Measurements from ENCODE around the gene ATP2C2.
A peak's percentile ranks its signal among the peaks of the same experiment; 100 is the strongest.

Gene ATP2C2, protein sequence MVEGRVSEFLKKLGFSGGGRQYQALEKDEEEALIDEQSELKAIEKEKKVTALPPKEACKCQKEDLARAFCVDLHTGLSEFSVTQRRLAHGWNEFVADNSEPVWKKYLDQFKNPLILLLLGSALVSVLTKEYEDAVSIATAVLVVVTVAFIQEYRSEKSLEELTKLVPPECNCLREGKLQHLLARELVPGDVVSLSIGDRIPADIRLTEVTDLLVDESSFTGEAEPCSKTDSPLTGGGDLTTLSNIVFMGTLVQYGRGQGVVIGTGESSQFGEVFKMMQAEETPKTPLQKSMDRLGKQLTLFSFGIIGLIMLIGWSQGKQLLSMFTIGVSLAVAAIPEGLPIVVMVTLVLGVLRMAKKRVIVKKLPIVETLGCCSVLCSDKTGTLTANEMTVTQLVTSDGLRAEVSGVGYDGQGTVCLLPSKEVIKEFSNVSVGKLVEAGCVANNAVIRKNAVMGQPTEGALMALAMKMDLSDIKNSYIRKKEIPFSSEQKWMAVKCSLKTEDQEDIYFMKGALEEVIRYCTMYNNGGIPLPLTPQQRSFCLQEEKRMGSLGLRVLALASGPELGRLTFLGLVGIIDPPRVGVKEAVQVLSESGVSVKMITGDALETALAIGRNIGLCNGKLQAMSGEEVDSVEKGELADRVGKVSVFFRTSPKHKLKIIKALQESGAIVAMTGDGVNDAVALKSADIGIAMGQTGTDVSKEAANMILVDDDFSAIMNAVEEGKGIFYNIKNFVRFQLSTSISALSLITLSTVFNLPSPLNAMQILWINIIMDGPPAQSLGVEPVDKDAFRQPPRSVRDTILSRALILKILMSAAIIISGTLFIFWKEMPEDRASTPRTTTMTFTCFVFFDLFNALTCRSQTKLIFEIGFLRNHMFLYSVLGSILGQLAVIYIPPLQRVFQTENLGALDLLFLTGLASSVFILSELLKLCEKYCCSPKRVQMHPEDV

DNA sequence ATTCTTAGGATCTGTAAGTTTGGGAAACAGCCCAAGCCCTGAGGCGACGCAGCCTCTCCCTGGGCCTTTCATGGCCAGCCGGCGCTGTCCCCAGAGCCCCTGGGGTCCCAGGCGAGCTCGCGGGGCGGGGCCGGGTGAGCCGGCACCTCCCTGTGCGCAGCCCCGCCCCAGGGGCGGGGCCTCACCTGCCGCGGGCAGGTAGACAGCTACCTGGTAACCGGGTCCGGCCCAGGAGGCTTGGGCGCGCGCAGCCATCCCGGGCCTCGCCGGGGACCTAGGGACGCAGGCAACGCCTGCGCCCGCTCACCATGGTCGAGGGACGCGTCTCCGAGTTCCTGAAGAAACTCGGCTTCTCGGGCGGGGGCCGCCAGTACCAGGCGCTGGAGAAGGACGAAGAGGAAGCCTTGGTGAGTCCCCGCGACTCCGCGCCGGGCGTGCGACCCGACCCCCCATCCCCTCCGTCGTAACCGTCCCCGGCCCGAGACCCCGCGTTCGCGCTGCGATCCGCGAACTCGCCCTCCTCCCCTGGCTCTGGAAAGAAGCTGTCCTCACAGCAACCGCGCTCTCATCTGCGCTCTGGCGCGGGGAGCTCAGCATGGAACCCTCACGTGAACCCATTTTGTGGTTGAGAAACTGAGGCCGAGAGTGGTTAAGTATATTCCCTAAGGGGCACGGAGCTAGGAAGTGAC, at the start of gene ATP2C2:
Gene ATP2C2, plus strand, starts transcription at position 231 of the 689 bp plus-strand sequence. Its CDS starts 78 bp downstream, at position 309.
- no peak for DNase-seq (ENCODE audit: low read depth, low spot score)
- Histone ChIP-seq H3K4me3 (ENCODE audit: insufficient read length, low read depth) (peak within 1 kb of the TSS; percentile 38), H3K9ac (ENCODE audit: insufficient read length, low read depth) (peak within 1 kb of the TSS; percentile 58)

DNA sequence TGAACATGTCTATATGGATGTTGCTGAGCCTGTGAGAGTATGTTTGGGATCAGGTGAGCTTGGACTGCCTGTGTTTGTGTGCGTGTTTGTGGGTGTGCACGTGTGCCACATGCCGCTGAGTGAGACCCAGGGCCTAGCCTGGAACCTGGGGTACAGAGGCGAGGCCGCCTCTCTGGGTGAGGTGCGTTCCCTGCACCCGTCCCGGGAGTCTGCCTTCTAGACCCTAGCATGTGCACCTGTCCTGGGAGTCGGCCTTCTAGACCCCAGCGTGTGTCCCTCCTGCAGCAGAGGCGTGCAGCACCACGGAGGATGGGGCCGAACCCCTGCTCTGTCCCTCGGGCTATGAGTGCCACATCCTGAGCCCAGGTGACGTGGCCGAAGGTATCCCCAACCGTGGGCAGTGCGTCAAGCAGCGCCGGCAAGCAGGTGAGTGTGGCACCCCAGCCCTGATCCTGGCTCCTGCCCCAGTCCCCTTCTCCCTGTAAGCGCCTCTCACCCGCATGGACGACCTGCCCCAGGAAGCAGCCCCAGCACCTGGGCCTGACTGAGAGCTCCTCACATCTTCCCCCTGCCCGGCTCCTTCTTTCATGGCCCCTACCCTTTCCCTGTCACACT, 49.1 kb upstream of the ATP2C2 start:
- Histone ChIP-seq H3K27me3 (ENCODE audit: insufficient read depth, insufficient read length) (no peaks in the 10 kb centered on the region), H3K36me3 (ENCODE audit: insufficient read depth, insufficient read length, low read length) (no peaks in the 10 kb centered on the region), H3K9me3 (ENCODE audit: insufficient read depth, low read length) (peaks cover 11% of the 10 kb centered on the region; the same call in 1 of the 2 replicates), H3K4me1 (ENCODE audit: insufficient read depth, insufficient read length) (no peaks in the 10 kb centered on the region), H3K9ac (ENCODE audit: insufficient read length, low read depth) (no peak overlapping the region), H3K4me3 (ENCODE audit: insufficient read length, low read depth) (no peak overlapping the region)
- no peak for DNase-seq (ENCODE audit: low read depth, low spot score)
- no peak for TF ChIP-seq YY1 (IDR thresholded peaks at IDR 0.05; ENCODE audit: insufficient read depth, insufficient read length)
- TF ChIP-seq SUZ12 (IDR thresholded peaks at IDR 0.05; ENCODE audit: extremely low read depth, insufficient read depth, insufficient read length) = no peak
- TF ChIP-seq ZNF274 (IDR thresholded peaks at IDR 0.05; ENCODE audit: low read depth, low read length) = no peak

More for the DNA sequence above, at the start of gene ATP2C2:
- H3K4me1 ChIP-seq (ENCODE audit: insufficient read depth, insufficient read length) = peaks cover 8% of the 10 kb centered on the region
- no peaks in the 10 kb centered on the region for H3K9me3 ChIP-seq (ENCODE audit: insufficient read depth, low read length)
- H3K36me3 ChIP-seq (ENCODE audit: insufficient read depth, insufficient read length, low read length) = no peaks in the 10 kb centered on the region
- TF ChIP-seq YY1 (IDR thresholded peaks at IDR 0.05; ENCODE audit: insufficient read depth, insufficient read length) (no peak), SUZ12 (IDR thresholded peaks at IDR 0.05; ENCODE audit: extremely low read depth, insufficient read depth, insufficient read length) (no peak)
- H3K27me3 ChIP-seq (ENCODE audit: insufficient read depth, insufficient read length) = peaks cover 53% of the 10 kb centered on the region

DNA sequence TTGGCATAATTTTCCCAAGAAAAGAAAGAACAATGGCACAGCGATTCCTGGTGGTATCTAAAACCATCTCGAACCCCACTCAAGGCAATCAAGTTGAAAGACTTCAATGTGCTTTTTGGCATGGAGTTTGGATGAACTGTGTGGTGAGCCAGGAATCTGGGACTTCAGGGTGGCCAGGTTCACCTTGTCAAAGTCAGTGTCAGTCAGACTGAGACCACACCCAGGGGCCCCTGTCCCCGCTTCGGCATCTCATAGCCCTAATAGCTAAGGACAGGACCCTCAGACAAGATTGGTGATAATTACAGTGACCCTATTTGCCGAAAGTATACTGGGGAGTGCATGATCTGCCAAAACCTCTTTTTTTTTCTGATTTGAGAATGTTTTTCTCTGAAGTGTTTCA, 47.8 kb upstream of the ATP2C2 start:
- Histone ChIP-seq H3K9ac (ENCODE audit: insufficient read length, low read depth) (no peak overlapping the region), H3K4me1 (ENCODE audit: insufficient read depth, insufficient read length) (no peaks in the 10 kb centered on the region), H3K4me3 (ENCODE audit: insufficient read length, low read depth) (no peak overlapping the region), H3K27me3 (ENCODE audit: insufficient read depth, insufficient read length) (no peaks in the 10 kb centered on the region), H3K36me3 (ENCODE audit: insufficient read depth, insufficient read length, low read length) (no peaks in the 10 kb centered on the region), H3K9me3 (ENCODE audit: insufficient read depth, low read length) (peaks cover 11% of the 10 kb centered on the region; the same call in 1 of the 2 replicates)
- no peak for TF ChIP-seq SUZ12 (IDR thresholded peaks at IDR 0.05; ENCODE audit: extremely low read depth, insufficient read depth, insufficient read length)
- TF ChIP-seq YY1 (IDR thresholded peaks at IDR 0.05; ENCODE audit: insufficient read depth, insufficient read length) = no peak
- no peak for TF ChIP-seq ZNF274 (IDR thresholded peaks at IDR 0.05; ENCODE audit: low read depth, low read length)
- DNase-seq (ENCODE audit: low read depth, low spot score) = no peak

DNA sequence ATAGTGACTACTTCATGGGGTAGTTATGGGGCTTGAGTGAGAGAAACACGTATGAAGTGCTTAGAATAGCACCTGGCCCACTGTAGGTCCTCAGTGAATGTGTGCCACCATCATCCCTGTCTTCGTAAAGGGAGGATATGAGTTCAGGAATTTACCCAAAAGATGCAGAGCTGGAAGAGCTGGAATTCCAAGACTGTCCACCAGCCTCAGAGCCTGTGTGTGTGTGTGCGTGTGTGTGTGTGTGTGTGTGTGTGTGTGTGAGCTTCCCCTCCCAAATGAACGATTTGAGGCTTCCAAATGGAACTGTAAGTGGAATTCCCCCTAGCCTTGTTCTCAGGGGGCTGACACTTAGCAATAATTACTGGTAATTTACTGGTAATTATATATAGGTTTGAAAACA, 46.4 kb upstream of the ATP2C2 start:
- TF ChIP-seq SUZ12 (IDR thresholded peaks at IDR 0.05; ENCODE audit: extremely low read depth, insufficient read depth, insufficient read length) = no peak
- TF ChIP-seq YY1 (IDR thresholded peaks at IDR 0.05; ENCODE audit: insufficient read depth, insufficient read length) = no peak
- no peak for TF ChIP-seq ZNF274 (IDR thresholded peaks at IDR 0.05; ENCODE audit: low read depth, low read length)
- H3K9ac ChIP-seq (ENCODE audit: insufficient read length, low read depth) = no peak overlapping the region
- no peaks in the 10 kb centered on the region for H3K4me1 ChIP-seq (ENCODE audit: insufficient read depth, insufficient read length)

DNA sequence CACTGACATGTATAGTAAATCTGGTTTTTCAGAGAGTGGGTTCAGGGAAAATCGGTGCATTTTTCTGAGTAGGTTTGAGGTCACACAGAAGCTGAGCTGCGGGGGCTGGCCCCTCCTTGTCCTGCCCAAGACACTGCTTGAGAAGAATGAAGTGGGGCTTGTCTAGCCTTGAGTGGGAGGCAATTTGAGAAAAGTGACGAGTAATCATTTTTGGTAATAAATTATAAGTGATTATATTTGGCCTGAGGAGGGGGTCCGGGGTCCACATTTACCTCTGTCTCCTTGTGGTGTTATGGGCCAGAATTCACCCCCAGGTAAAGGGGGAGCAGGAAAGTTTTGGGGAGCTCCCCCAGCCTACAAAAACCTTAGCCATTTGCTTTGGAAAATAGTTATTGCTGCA, 45.6 kb upstream of the ATP2C2 start:
- Histone ChIP-seq H3K36me3 (ENCODE audit: insufficient read depth, insufficient read length, low read length) (no peaks in the 10 kb centered on the region), H3K9me3 (ENCODE audit: insufficient read depth, low read length) (peaks cover 6% of the 10 kb centered on the region; the same call in 1 of the 2 replicates), H3K27me3 (ENCODE audit: insufficient read depth, insufficient read length) (no peaks in the 10 kb centered on the region), H3K4me3 (ENCODE audit: insufficient read length, low read depth) (no peak overlapping the region), H3K4me1 (ENCODE audit: insufficient read depth, insufficient read length) (no peaks in the 10 kb centered on the region), H3K9ac (ENCODE audit: insufficient read length, low read depth) (no peak overlapping the region)
- TF ChIP-seq YY1 (IDR thresholded peaks at IDR 0.05; ENCODE audit: insufficient read depth, insufficient read length) (no peak), ZNF274 (IDR thresholded peaks at IDR 0.05; ENCODE audit: low read depth, low read length) (no peak), SUZ12 (IDR thresholded peaks at IDR 0.05; ENCODE audit: extremely low read depth, insufficient read depth, insufficient read length) (no peak)
- no peak for DNase-seq (ENCODE audit: low read depth, low spot score)

More for the DNA sequence above, 46.4 kb upstream of the ATP2C2 start:
- DNase-seq (ENCODE audit: low read depth, low spot score) = no peak
- Histone ChIP-seq H3K27me3 (ENCODE audit: insufficient read depth, insufficient read length) (no peaks in the 10 kb centered on the region), H3K4me3 (ENCODE audit: insufficient read length, low read depth) (no peak overlapping the region), H3K36me3 (ENCODE audit: insufficient read depth, insufficient read length, low read length) (no peaks in the 10 kb centered on the region), H3K9me3 (ENCODE audit: insufficient read depth, low read length) (peaks cover 11% of the 10 kb centered on the region; the same call in 1 of the 2 replicates)

DNA sequence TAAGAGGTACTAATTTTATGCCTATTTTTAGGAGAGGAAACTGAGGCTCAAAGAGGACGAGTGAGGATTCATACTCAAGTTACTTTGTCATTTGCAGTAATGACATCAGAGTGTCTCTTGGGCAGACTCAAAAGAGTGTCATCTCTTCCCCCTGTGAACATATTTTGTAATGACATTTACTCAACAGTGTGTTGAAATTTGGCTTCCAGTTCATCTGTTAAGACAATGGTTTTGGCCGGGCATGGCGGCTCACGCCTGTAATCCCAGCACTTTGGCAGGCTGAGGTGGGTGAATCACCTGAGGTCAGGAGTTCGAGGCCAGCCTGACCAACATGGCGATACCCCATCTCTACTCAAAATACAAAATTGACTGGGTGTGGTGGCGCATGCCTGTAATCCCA, 44.7 kb upstream of the ATP2C2 start:
- no peaks in the 10 kb centered on the region for H3K9me3 ChIP-seq (ENCODE audit: insufficient read depth, low read length)
- no peak overlapping the region for H3K9ac ChIP-seq (ENCODE audit: insufficient read length, low read depth)
- no peak for DNase-seq (ENCODE audit: low read depth, low spot score)
- H3K27me3 ChIP-seq (ENCODE audit: insufficient read depth, insufficient read length) = no peaks in the 10 kb centered on the region
- H3K4me1 ChIP-seq (ENCODE audit: insufficient read depth, insufficient read length) = no peaks in the 10 kb centered on the region
- TF ChIP-seq YY1 (IDR thresholded peaks at IDR 0.05; ENCODE audit: insufficient read depth, insufficient read length) (no peak), ZNF274 (IDR thresholded peaks at IDR 0.05; ENCODE audit: low read depth, low read length) (no peak), SUZ12 (IDR thresholded peaks at IDR 0.05; ENCODE audit: extremely low read depth, insufficient read depth, insufficient read length) (no peak)
- no peaks in the 10 kb centered on the region for H3K36me3 ChIP-seq (ENCODE audit: insufficient read depth, insufficient read length, low read length)
- no peak overlapping the region for H3K4me3 ChIP-seq (ENCODE audit: insufficient read length, low read depth)
